Uterus (tissue), 2 donors: ENCODE data around the gene ACTR3C.
"Not testable (repeated sequence)": the region's sequence is repeated elsewhere in the genome, so short reads cannot be mapped to it uniquely, and the experiment has no call there.

Experiments used
- POLR2A ChIP-seq, 2 donors: fragments of 450-650 bp; IDR thresholded peaks; one replicate each; pipeline ENCODE4 v1.6.1; 2016; ENCODE audit warnings: antibody characterized with exemption in 2 of 2, mild to moderate bottlenecking in 1 of 2, moderate library complexity in 1 of 2
- TF ChIP-seq, protein P1 (sequence below), 4 experiments: fragments of 200-600 bp in 2 of 4; fragments of 450-650 bp in 2 of 4; sonication (generic) in 2 of 4; IDR thresholded peaks; one replicate each; pipeline ENCODE4 v1.5.1; 2016 to 2019; ENCODE audit warnings: antibody characterized with exemption in 4 of 4, mild to moderate bottlenecking in 2 of 4, moderate library complexity in 1 of 4

DNA sequence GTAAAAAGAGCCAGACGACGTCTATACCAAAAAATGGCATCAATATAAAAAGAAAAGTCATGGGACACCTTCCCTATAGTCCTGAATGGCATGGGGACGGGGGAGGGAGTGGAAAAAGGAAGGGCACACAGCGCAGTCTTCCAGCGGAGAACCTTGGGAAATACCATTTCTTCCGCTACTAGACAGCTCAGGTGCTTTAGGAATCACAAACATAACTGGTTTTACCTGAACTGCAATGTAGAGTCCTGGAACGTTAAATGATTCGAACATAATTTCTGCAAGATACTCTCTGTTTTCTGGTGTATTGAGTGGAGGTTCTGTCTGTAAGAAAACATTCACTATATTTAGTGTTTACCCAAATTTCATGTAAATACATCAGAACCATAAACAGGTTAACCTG lies 28.3 kb downstream of the ACTR3C start:
- TF ChIP-seq, protein P1, sequence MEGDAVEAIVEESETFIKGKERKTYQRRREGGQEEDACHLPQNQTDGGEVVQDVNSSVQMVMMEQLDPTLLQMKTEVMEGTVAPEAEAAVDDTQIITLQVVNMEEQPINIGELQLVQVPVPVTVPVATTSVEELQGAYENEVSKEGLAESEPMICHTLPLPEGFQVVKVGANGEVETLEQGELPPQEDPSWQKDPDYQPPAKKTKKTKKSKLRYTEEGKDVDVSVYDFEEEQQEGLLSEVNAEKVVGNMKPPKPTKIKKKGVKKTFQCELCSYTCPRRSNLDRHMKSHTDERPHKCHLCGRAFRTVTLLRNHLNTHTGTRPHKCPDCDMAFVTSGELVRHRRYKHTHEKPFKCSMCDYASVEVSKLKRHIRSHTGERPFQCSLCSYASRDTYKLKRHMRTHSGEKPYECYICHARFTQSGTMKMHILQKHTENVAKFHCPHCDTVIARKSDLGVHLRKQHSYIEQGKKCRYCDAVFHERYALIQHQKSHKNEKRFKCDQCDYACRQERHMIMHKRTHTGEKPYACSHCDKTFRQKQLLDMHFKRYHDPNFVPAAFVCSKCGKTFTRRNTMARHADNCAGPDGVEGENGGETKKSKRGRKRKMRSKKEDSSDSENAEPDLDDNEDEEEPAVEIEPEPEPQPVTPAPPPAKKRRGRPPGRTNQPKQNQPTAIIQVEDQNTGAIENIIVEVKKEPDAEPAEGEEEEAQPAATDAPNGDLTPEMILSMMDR (IDR thresholded peaks at IDR 0.05) = not testable (repeated sequence)
- not testable (repeated sequence) for TF ChIP-seq POLR2A (IDR thresholded peaks at IDR 0.05)
